ENCODE data around the gene NCOA7. TPM values are rescaled to one million over a fixed set of nuclear protein-coding genes. Genes with fewer than 3 reads are reported as not detected.

Gene NCOA7
- total RNA-seq, 1 experiment from 2014 or later = 13.8 TPM

DNA sequence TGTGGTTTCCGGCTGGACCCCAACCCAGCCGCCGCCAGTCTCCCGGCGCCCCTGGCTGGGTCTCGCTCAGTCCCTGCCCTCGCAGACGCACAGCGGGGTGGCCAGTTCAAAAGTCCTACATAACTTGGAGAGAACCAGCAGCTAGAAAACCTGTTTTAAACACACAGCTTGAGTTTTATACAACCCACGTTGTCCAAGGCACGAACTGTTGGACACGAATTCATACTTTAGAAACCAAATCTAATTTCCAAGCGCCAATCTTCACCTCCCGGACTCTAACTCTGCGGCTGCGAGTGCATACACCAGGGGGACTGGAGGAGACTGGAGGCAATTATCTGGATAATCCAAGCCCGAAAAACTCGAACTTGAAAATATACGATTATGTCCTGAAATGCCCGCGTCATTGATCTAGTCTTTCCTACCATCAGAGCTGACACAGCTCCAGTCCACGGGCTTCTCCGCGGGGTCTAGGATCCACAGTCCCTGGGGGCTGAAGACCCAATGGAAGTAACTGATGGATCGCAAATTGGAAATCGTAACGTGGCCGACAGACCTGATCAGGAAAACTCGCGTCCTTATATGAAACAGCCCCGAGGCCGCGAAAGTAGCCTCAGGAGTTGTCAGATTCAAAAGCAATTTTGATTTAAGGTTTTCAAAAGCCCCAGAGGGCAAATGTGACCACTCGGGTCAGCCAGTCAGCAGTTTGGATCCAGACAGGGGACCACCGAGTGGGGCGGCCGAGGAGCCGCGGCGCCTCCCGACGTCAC, 42.2 kb upstream of the NCOA7 start:
- ChIA-PET CTCF (no interaction called here), POLR2A (no interaction called here), RAD21 (ENCODE audit: low non-redundant PET in 1 of 2, low total read pairs in 2 of 2, uncharacterized antibody in 2 of 2, unreplicated experiment in 2 of 2) (no interaction called here)
- no peak for ATAC-seq
- Histone ChIP-seq H3K36me3 (ENCODE audit: control insufficient read depth in 1 of 2, insufficient read depth in 2 of 2, low read length in 2 of 2) (no peaks in the 10 kb centered on the region), H3K4me3 (replicated peaks in 1 of 2; ENCODE audit: low read depth in 1 of 2, low read length in 2 of 2) (0 out of 4 replicates have a peak overlapping the region, but pooled peaks of 1 of the 2 experiments have one; percentile 29), H3K9me3 (ENCODE audit: control insufficient read depth in 1 of 2, insufficient read depth in 1 of 2, low read depth in 1 of 2, low read length in 2 of 2) (no peaks in the 10 kb centered on the region), H3K4me2 (ENCODE audit: low read length) (peak overlapping the region; percentile 69), H3K79me2 (ENCODE audit: insufficient read depth, low read length) (no peaks in the 10 kb centered on the region), H3K9me2 (ENCODE audit: insufficient read depth) (no peaks in the 10 kb centered on the region), H3K27ac (ENCODE audit: low read depth, low read length) (no peak overlapping the region), H3K27me3 (ENCODE audit: insufficient read depth, low read length) (peaks cover 57% of the 10 kb centered on the region), H2AFZ (ENCODE audit: low read depth, low read length, poor library complexity, severe bottlenecking) (peak overlapping the region; percentile 63), H3K4me1 (ENCODE audit: control insufficient read depth in 1 of 2, insufficient read depth in 2 of 2, low read length in 2 of 2) (peaks cover 0 to 10% of the 10 kb centered on the region in 2 experiments; a peak in 2 of 4 replicates), H4K20me1 (ENCODE audit: insufficient read depth) (no peaks in the 10 kb centered on the region), H3K9ac (ENCODE audit: low read length) (no peak overlapping the region)
- DNase-seq (ENCODE audit: low read depth, low spot score) = no peak
- TF ChIP-seq CEBPB (IDR thresholded peaks at IDR 0.05; ENCODE audit: low read depth) = no peak
- no peak for TF ChIP-seq JUND (IDR thresholded peaks at IDR 0.05)
- TF ChIP-seq EGR1 (IDR thresholded peaks at IDR 0.05; ENCODE audit: low read depth) = no peak
- no peak for TF ChIP-seq ZNF274 (IDR thresholded peaks at IDR 0.05; ENCODE audit: low read depth, low read length)
- TF ChIP-seq SIN3A (IDR thresholded peaks at IDR 0.05; ENCODE audit: low read depth) = no peak
- TF ChIP-seq, protein P1, sequence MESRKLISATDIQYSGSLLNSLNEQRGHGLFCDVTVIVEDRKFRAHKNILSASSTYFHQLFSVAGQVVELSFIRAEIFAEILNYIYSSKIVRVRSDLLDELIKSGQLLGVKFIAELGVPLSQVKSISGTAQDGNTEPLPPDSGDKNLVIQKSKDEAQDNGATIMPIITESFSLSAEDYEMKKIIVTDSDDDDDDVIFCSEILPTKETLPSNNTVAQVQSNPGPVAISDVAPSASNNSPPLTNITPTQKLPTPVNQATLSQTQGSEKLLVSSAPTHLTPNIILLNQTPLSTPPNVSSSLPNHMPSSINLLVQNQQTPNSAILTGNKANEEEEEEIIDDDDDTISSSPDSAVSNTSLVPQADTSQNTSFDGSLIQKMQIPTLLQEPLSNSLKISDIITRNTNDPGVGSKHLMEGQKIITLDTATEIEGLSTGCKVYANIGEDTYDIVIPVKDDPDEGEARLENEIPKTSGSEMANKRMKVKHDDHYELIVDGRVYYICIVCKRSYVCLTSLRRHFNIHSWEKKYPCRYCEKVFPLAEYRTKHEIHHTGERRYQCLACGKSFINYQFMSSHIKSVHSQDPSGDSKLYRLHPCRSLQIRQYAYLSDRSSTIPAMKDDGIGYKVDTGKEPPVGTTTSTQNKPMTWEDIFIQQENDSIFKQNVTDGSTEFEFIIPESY (IDR thresholded peaks at IDR 0.05; ENCODE audit: extremely low read depth, insufficient replicate concordance, low read length) = no peak
- TF ChIP-seq, protein P2, sequence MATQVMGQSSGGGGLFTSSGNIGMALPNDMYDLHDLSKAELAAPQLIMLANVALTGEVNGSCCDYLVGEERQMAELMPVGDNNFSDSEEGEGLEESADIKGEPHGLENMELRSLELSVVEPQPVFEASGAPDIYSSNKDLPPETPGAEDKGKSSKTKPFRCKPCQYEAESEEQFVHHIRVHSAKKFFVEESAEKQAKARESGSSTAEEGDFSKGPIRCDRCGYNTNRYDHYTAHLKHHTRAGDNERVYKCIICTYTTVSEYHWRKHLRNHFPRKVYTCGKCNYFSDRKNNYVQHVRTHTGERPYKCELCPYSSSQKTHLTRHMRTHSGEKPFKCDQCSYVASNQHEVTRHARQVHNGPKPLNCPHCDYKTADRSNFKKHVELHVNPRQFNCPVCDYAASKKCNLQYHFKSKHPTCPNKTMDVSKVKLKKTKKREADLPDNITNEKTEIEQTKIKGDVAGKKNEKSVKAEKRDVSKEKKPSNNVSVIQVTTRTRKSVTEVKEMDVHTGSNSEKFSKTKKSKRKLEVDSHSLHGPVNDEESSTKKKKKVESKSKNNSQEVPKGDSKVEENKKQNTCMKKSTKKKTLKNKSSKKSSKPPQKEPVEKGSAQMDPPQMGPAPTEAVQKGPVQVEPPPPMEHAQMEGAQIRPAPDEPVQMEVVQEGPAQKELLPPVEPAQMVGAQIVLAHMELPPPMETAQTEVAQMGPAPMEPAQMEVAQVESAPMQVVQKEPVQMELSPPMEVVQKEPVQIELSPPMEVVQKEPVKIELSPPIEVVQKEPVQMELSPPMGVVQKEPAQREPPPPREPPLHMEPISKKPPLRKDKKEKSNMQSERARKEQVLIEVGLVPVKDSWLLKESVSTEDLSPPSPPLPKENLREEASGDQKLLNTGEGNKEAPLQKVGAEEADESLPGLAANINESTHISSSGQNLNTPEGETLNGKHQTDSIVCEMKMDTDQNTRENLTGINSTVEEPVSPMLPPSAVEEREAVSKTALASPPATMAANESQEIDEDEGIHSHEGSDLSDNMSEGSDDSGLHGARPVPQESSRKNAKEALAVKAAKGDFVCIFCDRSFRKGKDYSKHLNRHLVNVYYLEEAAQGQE (IDR thresholded peaks at IDR 0.05; ENCODE audit: low read depth) = no peak
- no peak for TF ChIP-seq SRF (IDR thresholded peaks at IDR 0.05; ENCODE audit: low read depth)
- TF ChIP-seq CBX3 (IDR thresholded peaks at IDR 0.05; ENCODE audit: low read depth) = no peak
- TF ChIP-seq SP1 (IDR thresholded peaks at IDR 0.05; ENCODE audit: low read depth) = no peak
- TF ChIP-seq, protein P3, sequence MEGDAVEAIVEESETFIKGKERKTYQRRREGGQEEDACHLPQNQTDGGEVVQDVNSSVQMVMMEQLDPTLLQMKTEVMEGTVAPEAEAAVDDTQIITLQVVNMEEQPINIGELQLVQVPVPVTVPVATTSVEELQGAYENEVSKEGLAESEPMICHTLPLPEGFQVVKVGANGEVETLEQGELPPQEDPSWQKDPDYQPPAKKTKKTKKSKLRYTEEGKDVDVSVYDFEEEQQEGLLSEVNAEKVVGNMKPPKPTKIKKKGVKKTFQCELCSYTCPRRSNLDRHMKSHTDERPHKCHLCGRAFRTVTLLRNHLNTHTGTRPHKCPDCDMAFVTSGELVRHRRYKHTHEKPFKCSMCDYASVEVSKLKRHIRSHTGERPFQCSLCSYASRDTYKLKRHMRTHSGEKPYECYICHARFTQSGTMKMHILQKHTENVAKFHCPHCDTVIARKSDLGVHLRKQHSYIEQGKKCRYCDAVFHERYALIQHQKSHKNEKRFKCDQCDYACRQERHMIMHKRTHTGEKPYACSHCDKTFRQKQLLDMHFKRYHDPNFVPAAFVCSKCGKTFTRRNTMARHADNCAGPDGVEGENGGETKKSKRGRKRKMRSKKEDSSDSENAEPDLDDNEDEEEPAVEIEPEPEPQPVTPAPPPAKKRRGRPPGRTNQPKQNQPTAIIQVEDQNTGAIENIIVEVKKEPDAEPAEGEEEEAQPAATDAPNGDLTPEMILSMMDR (IDR thresholded peaks at IDR 0.05 in 2 of 3, conservative IDR thresholded peaks at IDR 0.05 in 1 of 3; ENCODE audit: borderline replicate concordance in 1 of 3, insufficient read depth in 1 of 3, low read depth in 2 of 3, low read length in 2 of 3) = no peak
- no peak for TF ChIP-seq EZH2 (IDR thresholded peaks at IDR 0.05)
- no peak for TF ChIP-seq POLR2AphosphoS5 (IDR thresholded peaks at IDR 0.05; ENCODE audit: low read depth, low read length)
- TF ChIP-seq RAD21 (IDR thresholded peaks at IDR 0.05; ENCODE audit: low read depth) = no peak
- TF ChIP-seq, protein P4, sequence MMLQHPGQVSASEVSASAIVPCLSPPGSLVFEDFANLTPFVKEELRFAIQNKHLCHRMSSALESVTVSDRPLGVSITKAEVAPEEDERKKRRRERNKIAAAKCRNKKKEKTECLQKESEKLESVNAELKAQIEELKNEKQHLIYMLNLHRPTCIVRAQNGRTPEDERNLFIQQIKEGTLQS (IDR thresholded peaks at IDR 0.05) = no peak
- TF ChIP-seq FOSL1 (IDR thresholded peaks at IDR 0.05; ENCODE audit: low read depth) = no peak
- intact Hi-C loops (cut with micrococcal nuclease) = no loop called here
- no TSS peak for BruUV-seq (replicated peaks)
